SW 1271 (cell line): ENCODE data around the gene FIBP.
"Not testable (repeated sequence)": the region's sequence is repeated elsewhere in the genome, so short reads cannot be mapped to it uniquely, and the experiment has no call there.

Experiments used
- DNase-seq, 2 experiments: peaks; one replicate each; lab custom pipeline; 2025; lab: John Stamatoyannopoulos, UW

Gene FIBP

DNA sequence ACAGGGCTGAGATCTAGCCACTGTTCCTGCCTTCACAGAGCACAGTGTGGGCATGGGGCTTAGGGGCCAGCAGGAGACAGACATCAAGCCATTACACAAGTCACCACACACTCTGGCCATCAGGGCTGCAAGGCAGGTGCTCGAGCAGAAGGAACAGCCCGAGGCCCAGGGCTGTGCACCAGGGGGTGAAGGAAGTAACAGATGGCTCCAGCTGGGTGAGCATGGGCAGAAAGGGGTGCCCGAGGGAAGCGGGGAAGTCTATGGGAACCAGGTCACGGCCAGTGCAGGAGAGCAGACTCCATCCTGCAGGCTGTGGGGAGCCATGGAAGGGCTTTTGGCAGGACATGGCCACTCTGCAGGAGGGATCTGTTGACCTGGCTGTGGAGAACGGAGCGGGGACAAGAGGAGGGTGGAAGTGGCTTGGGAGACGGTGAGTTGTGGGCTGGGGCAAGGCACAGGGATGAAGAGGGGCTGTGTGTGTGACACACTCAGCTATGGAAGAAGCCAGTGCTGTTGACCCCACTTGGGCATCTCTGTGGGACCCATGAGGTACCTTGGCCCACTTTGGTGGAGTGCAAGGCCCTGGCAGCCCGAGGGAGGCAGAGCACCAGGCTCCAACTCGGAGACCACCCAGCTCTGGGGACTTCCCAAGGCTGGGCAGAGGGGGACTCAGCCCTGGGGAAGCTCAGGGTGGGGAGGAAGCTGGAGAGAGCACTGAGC is 27.0 kb upstream of the FIBP start:
- DNase-seq = no peak

- DNase-seq = no peak
Observed at GRCh38 chr11:65912845-65913244, 24.6 kb upstream of the FIBP start.

DNA sequence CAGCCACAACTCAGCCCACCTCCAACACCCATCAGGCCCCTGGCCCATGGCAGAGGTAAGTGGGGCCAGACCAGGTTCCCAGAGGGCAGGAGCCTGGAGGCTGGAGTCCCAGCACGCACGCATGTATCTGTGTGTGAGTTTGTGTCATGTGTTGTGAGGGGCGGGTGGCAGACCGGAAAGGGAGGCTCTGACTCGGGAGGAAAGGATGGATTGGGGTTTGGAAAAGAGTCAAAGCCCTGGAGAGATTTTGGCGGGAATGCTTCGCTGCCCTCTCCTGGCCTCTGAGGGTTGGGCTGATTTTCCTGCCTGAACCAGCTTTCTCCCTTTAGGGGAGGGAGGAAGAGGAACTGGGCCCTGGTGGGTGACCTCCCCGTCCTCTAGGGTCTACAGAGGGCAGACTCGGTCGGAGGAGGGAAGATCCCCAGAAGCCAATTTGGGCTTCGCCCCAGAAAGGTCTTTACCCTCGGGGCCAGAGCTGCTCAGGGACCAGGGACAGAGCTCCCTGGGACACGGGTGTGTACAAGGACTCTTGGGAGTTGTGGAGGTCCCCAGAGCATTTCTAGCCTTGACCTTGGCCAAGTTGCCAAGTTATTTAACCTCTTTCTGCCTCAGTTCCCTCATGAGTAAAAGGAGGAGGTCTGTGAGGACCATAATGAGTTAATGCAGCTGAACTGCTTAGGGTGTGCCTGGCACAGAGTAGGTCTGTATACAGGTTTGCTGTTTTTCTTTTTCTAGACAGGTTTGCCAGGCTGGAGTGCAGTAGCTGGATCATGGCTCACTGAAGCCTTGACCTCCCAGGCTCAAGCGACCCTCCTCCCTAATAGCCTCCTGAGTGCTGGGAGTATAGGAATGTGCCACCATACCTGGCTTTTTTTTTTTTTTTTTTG is 23.7 kb upstream of the FIBP start:
- peak; percentile 83 to 90 for DNase-seq

GRCh38 chr11:65907878-65908277 is 19.6 kb upstream of the FIBP start:
- DNase-seq = no peak

GRCh38 chr11:65906602-65907001 is 18.3 kb upstream of the FIBP start:
- DNase-seq = no peak

- DNase-seq = no peak
Observed at GRCh38 chr11:65903715-65904114, 15.4 kb upstream of the FIBP start.

GRCh38 chr11:65903068-65903481 is 14.8 kb upstream of the FIBP start:
- DNase-seq = peak; percentile 91 to 97

DNA sequence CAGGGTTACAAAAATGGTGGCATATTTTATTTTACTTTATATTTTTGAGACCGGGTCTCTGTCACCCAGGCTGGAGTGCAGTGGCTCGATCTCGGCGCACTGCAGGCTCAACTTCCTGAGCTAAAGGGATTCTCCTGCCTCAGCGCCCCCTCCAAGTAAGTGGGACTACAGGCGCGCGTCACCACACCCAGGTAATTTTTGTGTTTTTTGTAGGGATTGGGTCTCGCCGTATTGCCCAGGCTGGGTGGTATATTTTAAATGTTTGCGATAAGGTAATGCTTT is 12.6 kb upstream of the FIBP start:
- no peak for DNase-seq

DNA sequence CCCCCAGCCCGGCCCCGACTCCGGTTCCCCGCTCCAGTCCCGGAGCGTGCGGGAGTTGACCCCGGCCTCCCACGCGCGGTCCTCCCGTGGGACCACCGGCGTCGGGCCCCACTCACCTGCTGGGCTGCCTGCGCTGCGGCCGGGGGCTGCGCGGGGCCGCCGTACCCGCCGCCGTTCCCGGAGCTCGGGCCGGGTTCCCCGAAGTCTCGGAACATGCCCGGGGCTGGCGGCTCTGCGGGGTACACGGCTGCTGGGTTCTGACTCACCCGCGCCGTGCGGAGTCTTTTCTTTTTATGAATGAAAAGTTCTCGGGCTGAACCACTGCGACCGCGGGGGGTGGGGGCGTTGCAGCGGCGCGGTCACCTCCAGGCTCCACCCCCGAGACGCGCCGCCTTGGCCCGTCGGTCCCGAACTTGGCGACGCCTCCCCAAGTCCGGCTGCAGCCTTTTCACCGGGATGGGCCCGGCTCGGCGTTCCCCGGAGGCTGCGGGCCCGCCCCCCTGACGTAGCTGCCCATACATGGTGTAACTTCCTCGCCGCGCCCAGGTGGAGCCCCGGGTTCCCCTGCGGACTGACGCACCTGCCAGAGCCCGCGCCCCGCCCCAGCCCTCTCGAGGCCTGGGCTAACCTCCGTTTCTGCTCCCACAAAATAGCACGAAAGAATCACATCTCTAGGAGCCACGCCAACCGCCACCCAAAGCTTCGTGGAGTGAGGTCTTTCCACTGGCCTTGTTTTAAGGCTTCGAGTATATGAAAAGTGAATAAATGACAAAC is 12.0 kb upstream of the FIBP start, which contains the start of gene FOSL1:
Gene FOSL1, minus strand, starts transcription at position 264 of the 774 bp plus-strand sequence. Its CDS starts 49 bp downstream, at position 215.
- peak; percentile 87 to 95 for DNase-seq

- DNase-seq = peak in 1 of 2 experiments; percentile 63
Observed at GRCh38 chr11:65899356-65900124, 11.3 kb upstream of the FIBP start.

DNA sequence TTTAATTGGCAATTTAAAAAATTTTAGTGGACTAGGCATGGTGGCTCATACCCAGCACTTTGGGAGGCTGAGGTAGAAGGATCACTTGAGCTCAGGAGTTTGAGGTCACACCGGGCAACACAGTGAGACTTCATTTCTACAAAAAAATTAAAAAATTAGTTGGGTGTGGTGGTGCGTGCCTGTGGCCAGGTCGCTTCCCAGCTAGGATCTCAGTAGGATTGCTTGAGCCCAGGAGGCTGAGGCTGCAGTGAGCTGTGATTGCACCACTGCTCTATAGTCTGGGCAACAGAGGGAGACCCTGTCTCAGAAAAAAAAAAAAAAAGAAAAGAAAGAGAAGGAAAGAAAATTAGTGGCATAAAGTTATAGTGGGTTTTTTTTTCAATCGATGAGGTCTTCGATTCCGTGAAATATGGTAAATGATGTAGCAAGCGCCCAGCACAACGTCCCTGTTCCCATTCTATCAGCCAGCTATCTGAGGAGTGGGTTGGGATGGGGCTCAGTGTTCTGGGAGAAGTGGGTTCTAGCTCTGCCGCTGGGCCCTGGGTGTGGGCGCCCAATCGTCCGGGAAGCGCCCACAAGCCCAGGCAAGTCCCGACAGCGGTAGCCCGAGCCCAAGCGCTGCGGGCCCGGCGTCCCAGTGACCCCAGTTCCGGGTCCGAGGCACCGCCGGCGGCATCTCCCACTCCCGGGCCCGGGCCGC is 10.5 kb upstream of the FIBP start:
- no peak for DNase-seq

DNA sequence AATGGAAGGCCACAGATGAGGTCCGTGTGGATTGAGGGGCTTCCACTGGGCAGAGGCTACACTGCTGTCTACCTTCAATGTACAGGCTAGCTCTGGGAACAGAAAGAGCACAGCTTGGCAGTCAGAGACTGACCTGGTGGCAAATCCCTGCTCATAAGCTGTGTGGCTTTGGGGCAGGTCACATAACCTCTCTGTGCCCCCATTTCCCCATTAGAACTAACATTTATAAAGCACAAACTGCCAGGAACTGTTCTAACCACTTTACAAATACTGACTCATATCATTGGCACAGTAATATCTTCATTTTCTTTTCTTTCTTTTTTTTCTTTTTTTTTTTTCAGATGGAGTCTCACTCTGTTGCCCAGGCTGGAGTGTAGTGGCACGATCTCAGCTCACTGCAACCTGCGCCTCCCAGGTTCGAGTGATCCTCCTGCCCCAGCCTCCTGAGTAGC is 8.8 kb upstream of the FIBP start:
- no peak for DNase-seq

GRCh38 chr11:65896034-65896999 is 8.0 kb upstream of the FIBP start:
- DNase-seq = no peak

- DNase-seq = no peak
Observed at GRCh38 chr11:65895482-65895981, 7.3 kb upstream of the FIBP start.

- DNase-seq = no peak
Observed at GRCh38 chr11:65894034-65894591, 5.8 kb upstream of the FIBP start.

- DNase-seq = peak in 1 of 2 experiments; percentile 57
Observed at GRCh38 chr11:65892661-65893317, 4.5 kb upstream of the FIBP start.

DNA sequence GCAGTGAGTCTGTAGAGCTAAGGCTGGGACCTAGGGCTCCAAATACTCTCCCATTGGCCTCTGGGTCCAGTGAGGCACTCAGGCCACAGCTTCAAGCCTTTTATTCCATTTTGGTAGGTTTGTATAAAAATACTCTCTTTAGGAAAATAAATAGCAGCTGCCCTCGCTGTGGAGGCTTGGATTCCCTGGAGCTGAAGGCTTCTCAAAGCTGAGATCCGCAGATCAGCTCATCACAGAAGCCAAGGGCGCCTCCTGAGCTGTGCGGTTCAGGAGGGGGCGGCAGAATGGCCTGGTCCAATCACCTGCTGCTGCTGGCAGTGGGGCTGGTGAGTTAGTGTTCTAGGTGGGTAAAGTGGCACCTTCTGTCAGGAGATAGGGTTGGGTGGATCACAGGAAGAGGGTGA is 3.9 kb upstream of the FIBP start:
- not testable (repeated sequence) for DNase-seq

DNA sequence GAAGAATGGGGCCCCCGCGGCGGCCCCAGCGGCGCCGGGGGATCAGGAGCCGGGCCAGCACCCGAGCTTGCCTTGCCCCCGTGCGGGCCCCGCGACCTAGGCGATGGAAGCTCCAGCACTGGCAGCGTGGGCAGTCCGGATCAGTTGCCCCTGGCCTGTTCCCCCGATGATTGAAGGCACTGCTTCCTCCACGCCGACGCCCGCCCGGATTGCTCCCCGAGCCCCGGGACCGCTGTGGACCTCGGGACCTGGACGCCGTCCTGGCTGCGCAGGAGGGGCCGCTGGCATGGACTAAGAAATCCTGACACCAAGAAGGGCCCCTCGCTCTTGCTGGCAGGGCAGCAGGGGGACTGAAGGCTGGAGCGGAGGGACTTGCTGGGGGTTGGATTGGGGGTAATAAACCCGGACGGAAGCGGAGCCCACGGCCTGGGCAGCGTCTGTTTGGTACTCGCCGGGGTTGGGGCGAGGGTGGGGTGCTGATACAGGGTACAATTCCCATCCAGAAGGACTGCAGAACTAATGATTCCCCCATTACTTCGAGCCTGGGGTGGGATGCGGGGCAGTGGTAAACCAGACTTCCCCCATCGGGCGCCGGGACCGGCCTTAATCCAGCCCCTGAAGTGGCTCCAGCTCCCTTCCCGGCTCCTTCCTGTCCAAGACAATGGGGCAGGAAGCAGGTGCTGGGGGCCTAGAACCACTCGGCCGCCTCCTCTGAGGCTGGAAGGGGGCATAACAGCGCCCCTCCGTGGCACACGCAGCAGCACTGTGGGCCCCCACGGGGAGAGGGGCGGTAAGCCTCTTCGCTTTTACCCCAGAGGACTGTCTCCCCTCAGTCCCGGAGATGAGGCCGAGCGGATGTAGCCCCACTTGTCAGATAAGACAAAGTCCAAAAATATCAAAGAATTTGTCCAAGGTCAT is 3.2 kb upstream of the FIBP start:
- DNase-seq = peak; percentile 73 to 80
